Measurements from ENCODE around the gene SNX25.

Gene SNX25

GRCh38 chr4:185290656-185291055 is 81.3 kb downstream of the SNX25 start:
- H3K4me3 ChIP-seq (ENCODE audit: low read depth, low read length) = no peak overlapping the region
- no peak for DNase-seq (ENCODE audit: low read depth, low spot score)
- TF ChIP-seq CTCF (IDR thresholded peaks at IDR 0.05; ENCODE audit: insufficient read depth, low read length, missing control alignments) = no peak
- CTCF ChIA-PET = no interaction called here
- POLR2A ChIA-PET = no interaction called here

- DNase-seq (ENCODE audit: low read depth, low spot score) = no peak
- POLR2A ChIA-PET = no interaction called here
- CTCF ChIA-PET = no interaction called here
- TF ChIP-seq CTCF (IDR thresholded peaks at IDR 0.05; ENCODE audit: insufficient read depth, low read length, missing control alignments) = no peak
- H3K4me3 ChIP-seq (ENCODE audit: low read depth, low read length) = no peak overlapping the region
These were observed 83.8 kb downstream of the SNX25 start for GRCh38 chr4:185293202-185293601.

- TF ChIP-seq CTCF (IDR thresholded peaks at IDR 0.05; ENCODE audit: insufficient read depth, low read length, missing control alignments) = no peak
- ChIA-PET CTCF (interaction anchor here (1.3 to 3.5 kb wide), 3 partner anchors 8 to 113 kb away, joined by 4 to 10 read pairs (median 4); no protein-coding TSS in a partner anchor), POLR2A (no interaction called here)
- H3K4me3 ChIP-seq (ENCODE audit: low read depth, low read length) = no peak overlapping the region
- DNase-seq (ENCODE audit: low read depth, low spot score) = no peak
These were observed 87.5 kb downstream of the SNX25 start for GRCh38 chr4:185296665-185297460.

GRCh38 chr4:185298728-185299430 is 89.5 kb downstream of the SNX25 start:
- POLR2A ChIA-PET = no interaction called here
- CTCF ChIA-PET = interaction anchor here (1.5 to 3.5 kb wide), 2 partner anchors 8 to 10 kb away, joined by 4 to 10 read pairs; no protein-coding TSS in a partner anchor
- H3K4me3 ChIP-seq (ENCODE audit: low read depth, low read length) = no peak overlapping the region
- no peak for DNase-seq (ENCODE audit: low read depth, low spot score)
- no peak for TF ChIP-seq CTCF (IDR thresholded peaks at IDR 0.05; ENCODE audit: insufficient read depth, low read length, missing control alignments)

GRCh38 chr4:185304541-185304940 is 95.1 kb downstream of the SNX25 start:
- CTCF ChIA-PET = interaction anchor here (0.8 kb wide), 2 partner anchors 18 to 46 kb away, joined by 3 read pairs; no protein-coding TSS in a partner anchor

More at GRCh38 chr4:185304541-185304940, 95.1 kb downstream of the SNX25 start:
- H3K4me3 ChIP-seq (ENCODE audit: low read depth, low read length) = no peak overlapping the region
- POLR2A ChIA-PET = interaction anchor here (1.4 kb wide), 1 partner anchor 17 kb away, joined by 3 read pairs; no protein-coding TSS in a partner anchor
- TF ChIP-seq CTCF (IDR thresholded peaks at IDR 0.05; ENCODE audit: insufficient read depth, low read length, missing control alignments) = no peak
- DNase-seq (ENCODE audit: low read depth, low spot score) = no peak

All from AG04449 (cell line).